NCI-H1105 treated with DMSO at 0.1 percent for 48 hours (cell line): ENCODE results near the gene CCDC69.
"Not testable (repeated sequence)": the region's sequence is repeated elsewhere in the genome, so short reads cannot be mapped to it uniquely, and the experiment has no call there.

Experiments
- DNase-seq: peaks from one replicate; lab custom pipeline; 2025; lab: John Stamatoyannopoulos, UW

The CCDC69 gene

GRCh38 chr5:151245680-151246219 is 21.9 kb upstream of the CCDC69 start:
- no peak for DNase-seq

GRCh38 chr5:151244206-151244605 is 20.3 kb upstream of the CCDC69 start:
- no peak for DNase-seq

GRCh38 chr5:151243564-151243963 is 19.7 kb upstream of the CCDC69 start:
- no peak for DNase-seq

GRCh38 chr5:151243127-151243526 is 19.2 kb upstream of the CCDC69 start:
- DNase-seq: no peak

GRCh38 chr5:151240924-151241635 is 17.2 kb upstream of the CCDC69 start:
- DNase-seq: peak; percentile 12

GRCh38 chr5:151240268-151240835 is 16.5 kb upstream of the CCDC69 start:
- not testable (repeated sequence) for DNase-seq

- peak; percentile 0 for DNase-seq
Measured at GRCh38 chr5:151239237-151239861, 15.5 kb upstream of the CCDC69 start.

- no peak for DNase-seq
Measured at GRCh38 chr5:151238303-151238741, 14.4 kb upstream of the CCDC69 start.

GRCh38 chr5:151237685-151238084 is 13.8 kb upstream of the CCDC69 start:
- DNase-seq: no peak

- no peak for DNase-seq
Measured at GRCh38 chr5:151236888-151237287, 13.0 kb upstream of the CCDC69 start.

GRCh38 chr5:151235239-151235571 is 11.3 kb upstream of the CCDC69 start:
- DNase-seq: not testable (repeated sequence)

GRCh38 chr5:151234476-151235238 is 10.8 kb upstream of the CCDC69 start:
- no peak for DNase-seq

GRCh38 chr5:151233616-151234085 is 9.8 kb upstream of the CCDC69 start:
- no peak for DNase-seq

- DNase-seq: no peak
Measured at GRCh38 chr5:151231359-151231758, 7.5 kb upstream of the CCDC69 start.

GRCh38 chr5:151230048-151230680 is 6.3 kb upstream of the CCDC69 start:
- no peak for DNase-seq

GRCh38 chr5:151228986-151229385 is 5.1 kb upstream of the CCDC69 start:
- DNase-seq: no peak

GRCh38 chr5:151227918-151228447 is 4.1 kb upstream of the CCDC69 start:
- no peak for DNase-seq

- no peak for DNase-seq
Measured at GRCh38 chr5:151225475-151225874, 1.6 kb upstream of the CCDC69 start.

GRCh38 chr5:151225071-151225470 is 1.2 kb upstream of the CCDC69 start:
- DNase-seq: no peak

- no peak for DNase-seq
Measured at GRCh38 chr5:151224372-151224771, 480 bp upstream of the CCDC69 start.

- no peak for DNase-seq
Measured at GRCh38 chr5:151222790-151223446, 974 bp downstream of the CCDC69 start.
